HepG2 (cell line): Measurements from ENCODE around the gene TTC28. TPM values are rescaled to one million over a fixed set of nuclear protein-coding genes. Genes with fewer than 3 reads are reported as not detected.

Experiments
- ATAC-seq: fragments of 200-7000 bp; cut with Tn5 transposase; 3 replicates; pipeline ENCODE4 v1.9.1; 2020; ENCODE audit warnings: mild to moderate bottlenecking, moderate library complexity
- BruUV-seq: library from RNA; stranded (reverse); fragments of 400-500 nt; replicated peaks from 2 replicates; lab custom pipeline; 2021; lab: Mats Ljungman, UMichigan
- CTCF ChIA-PET: fragments of 300-600 bp; formaldehyde crosslinking; extraction: SDS; loops from one replicate; lab custom pipeline; 2021; ENCODE audit warnings: low total read pairs, inconsistent platforms, low intra/inter-chr PET ratio; lab: Yijun Ruan, JAX
- POLR2A ChIA-PET: fragments of 350-600 bp; sonication (Branson Sonifier 250); formaldehyde crosslinking; loops from one replicate; lab custom pipeline; 2020; ENCODE audit warnings: antibody characterized with exemption, inconsistent platforms; lab: Yijun Ruan, JAX
- DNase-seq: peaks from one replicate; pipeline ENCODE4 v3.0.0-alpha.2; 2015; ENCODE audit warnings: low spot score
- FAIRE-seq: peaks from 3 replicates; lab custom pipeline; 2011; peaks lifted over from hg19 to GRCh38; lab: Jason Lieb, UNC
- H2AFZ ChIP-seq: one replicate; pipeline ENCODE4 v1.6.1; 2011; ENCODE audit warnings: low read length, inconsistent platforms
- H3K27ac ChIP-seq: fragments of 300-600 bp; 3 replicates; pipeline ENCODE4 v1.8.0; 2011; ENCODE audit warnings: mixed run types, mild to moderate bottlenecking, mixed read lengths, low read length, inconsistent platforms; ENCODE audit not compliant: insufficient read depth; ENCODE audit errors: extremely low read length
- H3K27me3 ChIP-seq, 2 experiments: fragments of 200-600 bp in 1 of 2; 2 replicates in 1 of 2; 3 replicates in 1 of 2; pipeline versions ENCODE4 v1.6.0 to v1.8.0; 2011; ENCODE audit warnings: low read length in 2 of 2, mild to moderate bottlenecking in 2 of 2, moderate library complexity in 2 of 2, inconsistent platforms in 1 of 2; ENCODE audit not compliant: insufficient read depth in 2 of 2, control insufficient read depth in 1 of 2
- H3K36me3 ChIP-seq, 2 experiments: fragments of 200-600 bp in 1 of 2; replicated peaks in 1 of 2; 2 replicates in 1 of 2; 3 replicates in 1 of 2; pipeline versions ENCODE4 v1.5.1 to v1.8.0; 2011; ENCODE audit warnings: low read length in 2 of 2, inconsistent platforms in 1 of 2; ENCODE audit not compliant: insufficient read depth in 2 of 2, control insufficient read depth in 1 of 2
- H3K4me1 ChIP-seq: 2 replicates; pipeline ENCODE4 v1.5.1; 2012; ENCODE audit warnings: low read length, inconsistent platforms; ENCODE audit not compliant: insufficient read depth
- H3K4me2 ChIP-seq: 2 replicates; pipeline ENCODE4 v1.6.0; 2011; ENCODE audit warnings: low read depth, low read length, inconsistent platforms
- H3K4me3 ChIP-seq, 3 experiments: fragments of 200-600 bp in 1 of 3; sonication (generic), shearing (Covaris generic) in 1 of 3; replicated peaks in 1 of 3; 2 replicates each; pipeline ENCODE4 v1.5.1; 2011 to 2016; ENCODE audit warnings: low read length in 3 of 3, inconsistent platforms in 2 of 3, low read depth in 2 of 3, mild to moderate bottlenecking in 2 of 3, control low read depth in 1 of 3, mixed read lengths in 1 of 3; ENCODE audit not compliant: insufficient read depth in 1 of 3
- H3K79me2 ChIP-seq: one replicate; pipeline ENCODE4 v1.6.1; 2011; ENCODE audit warnings: low read length, inconsistent platforms; ENCODE audit not compliant: insufficient read depth
- H3K9ac ChIP-seq: 2 replicates; pipeline ENCODE4 v1.6.0; 2011; ENCODE audit warnings: mild to moderate bottlenecking, low read depth, low read length, inconsistent platforms; ENCODE audit not compliant: insufficient read depth
- H3K9me3 ChIP-seq: 2 replicates; pipeline ENCODE4 v1.5.1; 2012; ENCODE audit warnings: mild to moderate bottlenecking, low read length
- H4K20me1 ChIP-seq: 2 replicates; pipeline ENCODE4 v1.6.0; 2011; ENCODE audit warnings: inconsistent platforms, mild to moderate bottlenecking, low read length, moderate library complexity; ENCODE audit not compliant: insufficient read depth
- AHR ChIP-seq: IDR thresholded peaks from 2 replicates; pipeline ENCODE4 v1.6.1; 2018; ENCODE audit warnings: missing genetic modification reagents, missing compliant biosample characterization
- BCL6 ChIP-seq: IDR thresholded peaks from 2 replicates; pipeline ENCODE4 v1.6.1; 2016; ENCODE audit warnings: missing genetic modification reagents, missing compliant biosample characterization
- ELF1 ChIP-seq: sonication (generic); formaldehyde crosslinking; IDR thresholded peaks from 2 replicates; pipeline ENCODE4 v1.4.0; 2020; ENCODE audit warnings: missing genetic modification reagents
- ELF3 ChIP-seq: IDR thresholded peaks from 2 replicates; pipeline ENCODE4 v1.6.1; 2016; ENCODE audit warnings: missing genetic modification reagents, missing compliant biosample characterization
- ELK4 ChIP-seq: sonication (generic); formaldehyde crosslinking; IDR thresholded peaks from 2 replicates; pipeline ENCODE4 v1.9.0; 2021; ENCODE audit warnings: missing genetic modification reagents, borderline replicate concordance
- HNF4G ChIP-seq, 2 experiments: sonication (generic) in 1 of 2; formaldehyde crosslinking in 1 of 2; IDR thresholded peaks; 2 replicates each; pipeline versions ENCODE4 v1.4.0 to v1.6.1; 2011 to 2020; ENCODE audit warnings: borderline replicate concordance in 2 of 2, low read depth in 2 of 2, mild to moderate bottlenecking in 2 of 2, low read length in 1 of 2, missing genetic modification reagents in 1 of 2, moderate library complexity in 1 of 2
- HNRNPK ChIP-seq: fragments of 200-400 bp; formaldehyde crosslinking; IDR thresholded peaks from 2 replicates; pipeline ENCODE4 v1.6.1; 2018; ENCODE audit warnings: low read length, low read depth, moderate library complexity, mild to moderate bottlenecking; ENCODE audit not compliant: poor library complexity, severe bottlenecking
- KMT2B ChIP-seq: IDR thresholded peaks from 2 replicates; pipeline ENCODE4 v1.6.1; 2016; ENCODE audit warnings: missing genetic modification reagents, missing compliant biosample characterization
- MAF1 ChIP-seq: sonication (generic); formaldehyde crosslinking; IDR thresholded peaks from 2 replicates; pipeline ENCODE4 v1.5.0; 2020; ENCODE audit warnings: missing genetic modification reagents, borderline replicate concordance
- STAT5B ChIP-seq: sonication (generic); formaldehyde crosslinking; IDR thresholded peaks from 2 replicates; pipeline ENCODE4 v1.4.0; 2020; ENCODE audit warnings: missing genetic modification reagents
- TBL1XR1 ChIP-seq: fragments of 150-350 bp; IDR thresholded peaks from 2 replicates; pipeline ENCODE4 v1.6.1; 2014; ENCODE audit warnings: borderline replicate concordance, low read length; ENCODE audit not compliant: partially characterized antibody
- ZBTB38 ChIP-seq: sonication (generic); formaldehyde crosslinking; IDR thresholded peaks from 2 replicates; pipeline ENCODE4 v1.5.1; 2020; ENCODE audit warnings: mild to moderate bottlenecking, missing genetic modification reagents
- ZBTB39 ChIP-seq: sonication (generic); formaldehyde crosslinking; IDR thresholded peaks from 2 replicates; pipeline ENCODE4 v1.5.0; 2020; ENCODE audit warnings: missing genetic modification reagents
- ZFP91 ChIP-seq: sonication (generic); formaldehyde crosslinking; IDR thresholded peaks from 2 replicates; pipeline ENCODE4 v1.9.0; 2022; ENCODE audit warnings: missing genetic modification reagents, mild to moderate bottlenecking, borderline replicate concordance
- ZNF101 ChIP-seq: sonication (generic); formaldehyde crosslinking; IDR thresholded peaks from 2 replicates; pipeline ENCODE4 v1.4.0; 2020; ENCODE audit warnings: mild to moderate bottlenecking, low read depth, missing genetic modification reagents, borderline replicate concordance
- ZNF225 ChIP-seq: sonication (generic); formaldehyde crosslinking; IDR thresholded peaks from 2 replicates; pipeline ENCODE4 v1.4.0; 2020; ENCODE audit warnings: mild to moderate bottlenecking, missing genetic modification reagents
- ZNF678 ChIP-seq: sonication (generic); formaldehyde crosslinking; IDR thresholded peaks from 2 replicates; pipeline ENCODE4 v1.4.0; 2020; ENCODE audit warnings: mild to moderate bottlenecking, missing genetic modification reagents
- ZNF737 ChIP-seq: sonication (generic); formaldehyde crosslinking; IDR thresholded peaks from 2 replicates; pipeline ENCODE4 v1.5.0; 2020; ENCODE audit warnings: missing genetic modification reagents, mild to moderate bottlenecking, borderline replicate concordance
- WGBS: methylation state at CpG from one replicate; pipeline ENCODE4 v1.1.6; 2017; ENCODE audit warnings: low lambda C conversion rate; 5-methylcytosine and 5-hydroxymethylcytosine counted together
- in situ Hi-C: cut with HindIII; loops from 2 replicates; pipeline ENCODE4 v1.10.0; 2017; ENCODE audit warnings: low pct_unique_long_range_greater_than_20kb; ENCODE audit not compliant: extremely low pct_ligation_motif_present
- intact Hi-C: fragments of 100-400 bp; cut with micrococcal nuclease; formaldehyde crosslinking; loops from one replicate; pipeline ENCODE4 v1.10.0; 2022; ENCODE audit not compliant: unreplicated experiment
- polyA plus RNA-seq, 8 experiments: library from polyadenylated mRNA; depleted of rRNA in 3 of 8; stranded (reverse) in 7 of 8; unstranded in 1 of 8; fragments of >200 nt; fragmentation: Illumina TruSeq in 4 of 8; extraction: Trizol in 4 of 8; gene quantifications; 2 replicates each; pipeline versions ENCODE4 v1.2.1 to v1.2.3, GENCODE V29; 2011 to 2016; ENCODE audit warnings: low read depth in 4 of 8, missing spikeins in 1 of 8, mixed read lengths in 1 of 8; ENCODE audit not compliant: insufficient read depth in 1 of 8
- total RNA-seq, 5 experiments: library from RNA; depleted of rRNA; stranded (reverse); fragments of >200 nt; fragmentation: Illumina TruSeq; extraction: Trizol; gene quantifications; 2 replicates each; pipeline ENCODE4 v1.2.3, GENCODE V29; 2016; ENCODE audit warnings: low read depth in 1 of 5

TTC28 gene
- total and polyA plus RNA-seq, 2 of the 13 experiments (the other 11 are each of a cell fraction or from before 2014, with no cell fraction given) = 4.2 to 13.1 TPM

- H4K20me1 ChIP-seq = no peaks in the 10 kb centered on the region
- no peaks in the 10 kb centered on the region for H3K36me3 ChIP-seq
- 99% methylated on average over 3 of the region's 3 CpGs for WGBS
- peaks cover 35% of the 10 kb centered on the region for H3K79me2 ChIP-seq
- no peaks in the 10 kb centered on the region for H3K27me3 ChIP-seq
- no peak overlapping the region for H3K4me3 ChIP-seq
- intact Hi-C loops = no loop called here
- ATAC-seq (no peak), FAIRE-seq (no peak), DNase-seq (no peak)
- in situ Hi-C loops = no loop called here
- H3K9ac ChIP-seq = no peak overlapping the region
- TSS peak; percentile 4 for BruUV-seq
- H3K4me2 ChIP-seq = no peak overlapping the region
- ChIA-PET CTCF (no interaction called here), POLR2A (no interaction called here)
- H3K4me1 ChIP-seq = no peaks in the 10 kb centered on the region
- H3K9me3 ChIP-seq = no peaks in the 10 kb centered on the region
- no peak overlapping the region for H3K27ac ChIP-seq
- TF ChIP-seq KMT2B (no peak), TBL1XR1 (no peak), HNF4G (IDR thresholded peaks at IDR 0.05; ENCODE audit: borderline replicate concordance, low read depth, low read length) (no peak), HNF4G (CRISPR knock-in tag; IDR thresholded peaks at IDR 0.05; ENCODE audit: borderline replicate concordance, low read depth) (no peak), MAF1 (no peak), AHR (CRISPR knock-in tag) (no peak), ELF3 (CRISPR knock-in tag) (no peak), ZBTB38 (CRISPR knock-in tag) (no peak), ELK4 (no peak), ZNF225 (CRISPR knock-in tag) (no peak), ZBTB39 (CRISPR knock-in tag) (no peak), ZNF737 (CRISPR knock-in tag) (no peak), ELF1 (CRISPR knock-in tag) (no peak), ZNF678 (no peak), BCL6 (CRISPR knock-in tag) (no peak), STAT5B (CRISPR knock-in tag) (no peak), ZFP91 (no peak), HNRNPK (no peak), ZNF101 (no peak)
- H2AFZ ChIP-seq = no peak overlapping the region
Measured at GRCh38 chr22:28670756-28671155, 8.9 kb downstream of the TTC28 start.
